Skeletal muscle tissue (tissue), 4 donors: ENCODE data around the gene IGFBP5. TPM values are rescaled to one million over a fixed set of nuclear protein-coding genes. Genes with fewer than 3 reads are reported as not detected.
A peak's percentile ranks its signal among the peaks of the same experiment; 100 is the strongest.

Experiments used
- H3K27ac ChIP-seq: one replicate; pipeline ENCODE4 v1.7.0; 2013; ENCODE audit warnings: mild to moderate bottlenecking, low read depth, low read length, inconsistent platforms
- H3K27me3 ChIP-seq, 3 donors: one replicate each; pipeline ENCODE4 v1.7.0; 2013; ENCODE audit warnings: low read length in 3 of 3; ENCODE audit not compliant: control insufficient read depth in 3 of 3, insufficient read depth in 3 of 3
- H3K36me3 ChIP-seq, 3 donors: one replicate each; pipeline ENCODE4 v1.7.0; 2013; ENCODE audit warnings: low read length in 3 of 3; ENCODE audit not compliant: control insufficient read depth in 3 of 3, insufficient read depth in 3 of 3
- H3K4me1 ChIP-seq, 3 donors: one replicate each; pipeline ENCODE4 v1.7.0; 2013; ENCODE audit warnings: low read length in 3 of 3, mild to moderate bottlenecking in 3 of 3; ENCODE audit not compliant: control insufficient read depth in 3 of 3, insufficient read depth in 3 of 3
- H3K4me3 ChIP-seq, 3 donors: one replicate each; pipeline ENCODE4 v1.7.0; 2013; ENCODE audit warnings: low read length in 3 of 3
- H3K9ac ChIP-seq, 3 donors: one replicate each; pipeline ENCODE4 v1.7.0; 2013; ENCODE audit warnings: low read length in 3 of 3, mild to moderate bottlenecking in 3 of 3, moderate library complexity in 2 of 3, low read depth in 1 of 3
- H3K9me3 ChIP-seq, 3 donors: one replicate each; pipeline ENCODE4 v1.7.0; 2013; ENCODE audit warnings: low read length in 3 of 3; ENCODE audit not compliant: control insufficient read depth in 3 of 3
- total RNA-seq: library from RNA; depleted of rRNA; stranded (reverse); fragments of >200 nt; gene quantifications from one replicate; pipeline ENCODE4 v1.2.3, GENCODE V29; 2014
- donor health status: Osteomylitis.

IGFBP5 gene
- total RNA-seq, 1 donor from 2014 or later: 260 TPM

GRCh38 chr2:216653093-216653799 lies 42.1 kb downstream of the IGFBP5 start:
- H3K9me3 ChIP-seq: no peaks in the 10 kb centered on the region
- no peak overlapping the region for H3K4me3 ChIP-seq
- peaks cover 0 to 5% (median 0%) of the 10 kb centered on the region in 3 donors for H3K27me3 ChIP-seq
- H3K4me1 ChIP-seq: peaks cover 0 to 4% (median 0%) of the 10 kb centered on the region in 3 donors
- H3K9ac ChIP-seq: no peak overlapping the region
- H3K27ac ChIP-seq: no peak overlapping the region
- no peaks in the 10 kb centered on the region for H3K36me3 ChIP-seq

GRCh38 chr2:216652566-216652965 lies 42.8 kb downstream of the IGFBP5 start:
- peaks cover 0 to 4% (median 0%) of the 10 kb centered on the region in 3 donors for H3K4me1 ChIP-seq
- H3K27ac ChIP-seq: no peak overlapping the region
- H3K9ac ChIP-seq: no peak overlapping the region
- H3K4me3 ChIP-seq: no peak overlapping the region
- H3K27me3 ChIP-seq: peaks cover 0 to 5% (median 0%) of the 10 kb centered on the region in 3 donors
- no peaks in the 10 kb centered on the region for H3K9me3 ChIP-seq
- H3K36me3 ChIP-seq: no peaks in the 10 kb centered on the region

GRCh38 chr2:216651351-216651881 lies 43.9 kb downstream of the IGFBP5 start:
- Histone ChIP-seq H3K9ac (no peak overlapping the region), H3K4me1 (peaks cover 0 to 4% (median 0%) of the 10 kb centered on the region in 3 donors), H3K27me3 (no peaks in the 10 kb centered on the region), H3K36me3 (no peaks in the 10 kb centered on the region), H3K27ac (no peak overlapping the region), H3K9me3 (no peaks in the 10 kb centered on the region), H3K4me3 (no peak overlapping the region)

- Histone ChIP-seq H3K9me3 (no peaks in the 10 kb centered on the region), H3K4me3 (no peak overlapping the region), H3K9ac (no peak overlapping the region), H3K36me3 (no peaks in the 10 kb centered on the region), H3K27me3 (no peaks in the 10 kb centered on the region), H3K4me1 (peaks cover 0 to 4% (median 0%) of the 10 kb centered on the region in 3 donors), H3K27ac (no peak overlapping the region)
Measured at GRCh38 chr2:216650626-216651257, 44.6 kb downstream of the IGFBP5 start.

- Histone ChIP-seq H3K27me3 (no peaks in the 10 kb centered on the region), H3K36me3 (no peaks in the 10 kb centered on the region), H3K9me3 (no peaks in the 10 kb centered on the region), H3K4me3 (no peak overlapping the region), H3K4me1 (peaks cover 0 to 4% (median 0%) of the 10 kb centered on the region in 3 donors), H3K9ac (no peak overlapping the region), H3K27ac (no peak overlapping the region)
Measured at GRCh38 chr2:216649574-216649973, 45.8 kb downstream of the IGFBP5 start.

- Histone ChIP-seq H3K9ac (no peak overlapping the region), H3K4me3 (no peak overlapping the region), H3K27me3 (peaks cover 0 to under 1% (median 0%) of the 10 kb centered on the region in 3 donors), H3K9me3 (no peaks in the 10 kb centered on the region), H3K27ac (no peak overlapping the region), H3K4me1 (peaks cover 0 to 4% (median 3%) of the 10 kb centered on the region in 3 donors), H3K36me3 (no peaks in the 10 kb centered on the region)
Measured at GRCh38 chr2:216648105-216648504, 47.2 kb downstream of the IGFBP5 start.

GRCh38 chr2:216646116-216646515 lies 49.2 kb downstream of the IGFBP5 start:
- Histone ChIP-seq H3K36me3 (no peaks in the 10 kb centered on the region), H3K4me1 (peaks cover 0 to 4% (median 3%) of the 10 kb centered on the region in 3 donors), H3K9me3 (no peaks in the 10 kb centered on the region), H3K27me3 (peaks cover 0 to 5% (median 0%) of the 10 kb centered on the region in 3 donors), H3K27ac (no peak overlapping the region), H3K4me3 (no peak overlapping the region), H3K9ac (no peak overlapping the region)

GRCh38 chr2:216645636-216645950 lies 49.8 kb downstream of the IGFBP5 start:
- no peak overlapping the region for H3K27ac ChIP-seq
- no peaks in the 10 kb centered on the region for H3K9me3 ChIP-seq
- peaks cover 0 to 5% (median 0%) of the 10 kb centered on the region in 3 donors for H3K27me3 ChIP-seq
- H3K4me1 ChIP-seq: peaks cover 0 to 3% (median 0%) of the 10 kb centered on the region in 3 donors
- H3K36me3 ChIP-seq: no peaks in the 10 kb centered on the region
- no peak overlapping the region for H3K4me3 ChIP-seq
- H3K9ac ChIP-seq: no peak overlapping the region

GRCh38 chr2:216644842-216645635 lies 50.3 kb downstream of the IGFBP5 start:
- no peak overlapping the region for H3K4me3 ChIP-seq
- H3K9me3 ChIP-seq: no peaks in the 10 kb centered on the region
- peak overlapping the region; percentile 47 for H3K27ac ChIP-seq
- H3K36me3 ChIP-seq: no peaks in the 10 kb centered on the region
- H3K27me3 ChIP-seq: peaks cover 0 to 9% (median 0%) of the 10 kb centered on the region in 3 donors
- no peak overlapping the region for H3K9ac ChIP-seq
- peaks cover 0 to 3% (median 0%) of the 10 kb centered on the region in 3 donors for H3K4me1 ChIP-seq
